HL-60/S4 treated with retinoic acid at 250 ng/mL for 4 days and 3 days (cell line): ENCODE results near the gene TRPM2.

Experiments
- in situ Hi-C: fragments of 300-500 bp; cut with MboI; formaldehyde crosslinking; loops from 2 replicates; pipeline ENCODE4 v1.7.0; 2022; ENCODE audit warnings: low sequenced_read_pairs

The TRPM2 gene

GRCh38 chr21:44424608-44425306, 71.3 kb downstream of the TRPM2 start:
- in situ Hi-C loops, result loop anchor here (25.0 kb wide), 1 partner anchor 113 kb away; the partner anchor contains the start of gene KRTAP10-1

DNA sequence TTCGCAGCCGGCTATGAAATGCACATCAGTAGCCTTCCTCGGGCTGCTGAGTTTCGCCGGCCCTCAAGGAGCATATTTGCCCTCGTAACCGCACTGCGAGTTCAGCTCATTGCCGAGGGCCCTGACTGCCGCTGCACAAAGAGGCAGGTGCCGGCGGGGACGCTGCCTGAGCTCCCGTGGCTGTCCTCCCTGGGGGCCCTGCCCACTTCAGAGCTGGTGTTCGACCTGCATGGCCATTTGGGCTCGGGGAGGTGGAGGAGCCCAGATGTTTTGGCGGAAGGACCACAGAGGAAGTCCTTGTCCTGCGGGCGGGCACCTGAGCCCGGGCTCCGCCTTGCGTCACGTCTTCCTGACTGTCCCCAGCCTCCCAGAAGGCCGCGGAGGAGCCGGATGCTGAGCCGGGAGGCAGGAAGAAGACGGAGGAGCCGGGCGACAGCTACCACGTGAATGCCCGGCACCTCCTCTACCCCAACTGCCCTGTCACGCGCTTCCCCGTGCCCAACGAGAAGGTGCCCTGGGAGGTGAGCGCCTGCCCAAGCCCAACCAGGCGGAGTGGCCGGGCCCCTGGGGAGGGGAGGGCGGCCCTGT, 72.0 kb downstream of the TRPM2 start:
- in situ Hi-C loops, result loop anchor here (25.0 kb wide), 1 partner anchor 112 kb away; the partner anchor contains the start of gene KRTAP10-1

- in situ Hi-C loops, result loop anchor here (25.0 kb wide), 1 partner anchor 111 kb away; the partner anchor contains the start of gene KRTAP10-1
Observed at GRCh38 chr21:44425895-44426662, 72.7 kb downstream of the TRPM2 start.

DNA sequence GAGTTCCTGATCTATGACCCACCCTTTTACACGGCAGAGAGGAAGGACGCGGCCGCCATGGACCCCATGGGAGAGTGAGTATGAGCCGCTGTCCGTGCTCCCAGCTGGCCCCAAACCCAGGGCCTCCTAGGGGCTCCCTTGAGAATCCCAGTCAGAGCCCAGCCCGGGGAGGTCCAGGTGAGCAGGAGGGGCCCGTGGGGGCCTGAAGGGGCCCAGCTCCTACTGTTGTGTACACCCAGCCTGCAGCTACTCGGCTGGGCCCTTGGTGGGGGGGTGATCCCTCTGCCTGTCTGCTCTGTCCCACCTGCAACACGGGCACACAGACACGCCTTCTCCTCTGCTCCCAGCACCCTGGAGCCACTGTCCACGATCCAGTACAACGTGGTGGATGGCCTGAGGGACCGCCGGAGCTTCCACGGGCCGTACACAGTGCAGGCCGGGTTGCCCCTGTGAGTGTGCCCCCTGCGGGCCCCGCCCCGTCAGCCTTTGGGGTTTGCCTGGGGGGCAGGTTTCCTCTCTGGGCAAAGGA, 73.3 kb downstream of the TRPM2 start:
- in situ Hi-C loops, result loop anchor here (25.0 kb wide), 1 partner anchor 111 kb away; the partner anchor contains the start of gene KRTAP10-1

- in situ Hi-C loops, result loop anchor here (25.0 kb wide), 1 partner anchor 110 kb away; the partner anchor contains the start of gene KRTAP10-1
Observed at GRCh38 chr21:44427241-44428120, 74.1 kb downstream of the TRPM2 start.

GRCh38 chr21:44428281-44428960, 75.0 kb downstream of the TRPM2 start:
- in situ Hi-C loops, result loop anchor here (25.0 kb wide), 1 partner anchor 109 kb away; the partner anchor contains the start of gene KRTAP10-1

DNA sequence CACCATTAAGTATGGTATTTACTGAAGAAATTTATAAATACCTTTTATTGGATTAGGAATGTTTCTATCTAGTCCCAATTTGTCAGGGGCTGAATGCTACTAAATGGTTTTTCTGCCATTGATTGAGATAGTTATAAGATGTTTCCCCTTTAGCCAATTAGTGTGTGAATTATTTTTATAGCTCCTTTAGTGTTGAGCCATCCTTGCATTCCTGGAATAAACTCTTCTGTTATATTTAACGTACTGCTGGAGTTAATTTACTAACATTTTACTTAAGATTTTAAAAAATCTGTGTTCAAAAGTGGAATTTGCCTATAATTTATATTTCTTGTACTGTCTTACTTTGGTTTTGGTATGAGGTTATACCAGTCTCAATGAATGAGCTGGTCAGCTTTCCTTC, 76.5 kb downstream of the TRPM2 start:
- in situ Hi-C loops, result loop anchor here (10.0 to 25.0 kb wide), 2 partner anchors 55 to 107 kb away; partner anchors contain the start of gene KRTAP10-1

- in situ Hi-C loops, result loop anchor here (10.0 to 25.0 kb wide), 2 partner anchors 56 to 106 kb away; partner anchors contain the start of gene KRTAP10-1
Observed at GRCh38 chr21:44431300-44431699, 77.9 kb downstream of the TRPM2 start.

DNA sequence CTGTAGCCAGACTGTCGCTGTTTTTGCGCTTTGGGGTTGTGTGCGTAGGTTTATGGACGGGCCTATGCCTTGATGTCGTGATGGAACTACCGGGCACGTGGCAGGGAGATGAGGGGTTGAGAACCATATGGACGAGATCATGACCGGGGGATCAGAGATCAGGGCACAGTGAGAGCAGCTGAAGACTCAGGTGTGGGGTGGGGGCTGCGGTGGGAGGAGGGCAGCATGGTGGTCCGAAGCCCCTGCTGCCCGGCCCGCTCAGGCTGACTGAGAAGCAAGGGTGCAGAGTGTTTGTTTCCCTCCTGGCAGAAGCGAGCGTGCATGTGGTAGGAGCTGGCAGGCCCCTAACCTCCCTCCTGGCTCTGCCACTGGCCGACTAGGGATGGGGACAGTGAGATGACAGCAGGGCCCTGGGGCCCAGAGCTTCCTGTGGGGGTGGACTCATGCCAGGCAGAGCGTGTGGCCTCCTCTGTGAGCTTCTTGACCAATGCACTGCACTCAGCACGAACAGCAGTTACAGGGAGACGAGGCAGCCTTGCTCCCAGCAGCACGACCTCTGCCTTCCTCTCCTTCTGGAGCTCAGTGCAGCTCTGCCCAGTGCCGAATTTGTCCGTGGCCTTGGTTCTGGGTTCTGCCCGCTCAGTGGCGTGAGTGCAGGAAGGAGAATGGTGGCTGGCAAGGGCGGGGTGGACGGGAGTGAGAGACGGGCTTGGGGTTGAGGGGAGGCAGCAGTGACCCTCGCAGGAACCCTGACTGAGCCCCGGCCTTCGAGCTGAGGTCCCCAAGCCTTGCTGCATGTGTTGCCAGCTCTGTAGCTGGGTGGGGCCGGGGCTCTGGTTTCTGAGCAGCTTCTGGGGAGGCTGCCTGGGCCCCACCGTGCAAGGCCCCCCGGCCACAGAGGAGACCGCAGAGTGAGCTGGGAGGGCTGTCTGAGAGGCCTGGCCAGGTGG, 79.7 kb downstream of the TRPM2 start:
- in situ Hi-C loops, result loop anchor here (10.0 to 25.0 kb wide), 2 partner anchors 58 to 104 kb away; partner anchors contain the start of gene KRTAP10-1

GRCh38 chr21:44433791-44434567, 80.6 kb downstream of the TRPM2 start:
- in situ Hi-C loops, result loop anchor here (10.0 to 25.0 kb wide), 2 partner anchors 59 to 103 kb away; partner anchors contain the start of gene KRTAP10-1

DNA sequence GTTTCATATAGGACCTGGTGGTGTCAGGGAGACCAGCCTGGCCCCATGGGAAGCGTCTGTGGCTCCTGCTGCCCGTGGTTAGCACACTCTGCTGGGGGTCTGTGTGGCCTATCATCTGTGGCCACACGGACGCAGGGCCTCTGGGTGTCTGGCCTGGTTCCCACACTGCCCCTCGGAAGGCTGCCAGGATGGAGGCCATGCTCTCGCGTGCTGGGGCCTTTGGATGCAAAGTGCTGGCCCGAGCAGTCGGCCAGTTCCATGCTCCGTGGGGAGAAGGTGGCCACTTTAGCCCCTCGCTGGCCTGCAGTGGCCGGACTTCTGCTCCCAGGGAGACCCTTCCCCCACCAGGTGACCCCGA, 81.1 kb downstream of the TRPM2 start:
- in situ Hi-C loops, result loop anchor here (10.0 to 25.0 kb wide), 2 partner anchors 60 to 103 kb away; partner anchors contain the start of gene KRTAP10-1

DNA sequence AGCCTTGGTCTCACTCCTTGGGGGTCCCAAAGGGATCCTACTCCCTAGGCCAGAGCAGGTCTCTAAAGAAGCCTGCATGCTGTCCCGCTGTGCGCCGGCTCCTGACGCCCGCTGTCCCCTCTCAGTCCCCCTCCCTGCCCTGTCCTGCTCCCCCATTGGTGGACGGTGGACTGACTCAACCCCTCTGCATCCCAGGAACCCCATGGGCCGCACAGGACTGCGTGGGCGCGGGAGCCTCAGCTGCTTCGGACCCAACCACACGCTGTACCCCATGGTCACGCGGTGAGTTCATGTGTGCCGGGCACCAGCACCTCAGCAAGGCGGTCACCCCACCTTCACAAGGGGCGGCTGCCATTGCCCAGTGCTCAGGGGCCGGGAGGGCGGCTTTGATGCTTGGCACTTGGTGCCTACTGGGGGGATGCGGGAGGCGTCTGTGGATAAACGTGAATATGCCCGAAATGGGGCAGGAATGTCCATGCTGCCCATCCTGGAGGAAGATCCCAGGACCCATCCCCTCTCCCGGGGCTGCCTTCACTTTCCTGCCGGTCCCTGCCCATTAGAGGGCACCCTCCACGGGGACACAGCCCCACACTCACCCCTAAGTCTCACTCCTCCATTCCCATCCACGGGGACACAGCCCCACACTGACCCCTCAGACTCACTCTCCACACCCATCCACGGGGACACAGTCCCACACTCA, 81.7 kb downstream of the TRPM2 start:
- in situ Hi-C loops, result loop anchor here (10.0 to 25.0 kb wide), 2 partner anchors 60 to 102 kb away; partner anchors contain the start of gene KRTAP10-1

- in situ Hi-C loops, result loop anchor here (10.0 to 25.0 kb wide), 2 partner anchors 61 to 101 kb away; partner anchors contain the start of gene KRTAP10-1
Observed at GRCh38 chr21:44436111-44436611, 82.7 kb downstream of the TRPM2 start.

- in situ Hi-C loops, result loop anchor here (10.0 to 25.0 kb wide), 2 partner anchors 62 to 100 kb away; partner anchors contain the start of gene KRTAP10-1
Observed at GRCh38 chr21:44436958-44437357, 83.5 kb downstream of the TRPM2 start.

GRCh38 chr21:44437371-44437695, 83.9 kb downstream of the TRPM2 start:
- in situ Hi-C loops, result loop anchor here (10.0 to 25.0 kb wide), 2 partner anchors 63 to 100 kb away; partner anchors contain the start of gene KRTAP10-1
